Nephron progenitor cell (in vitro differentiated cells): ENCODE results near the gene EVC.

Experiments
- DNase-seq: peaks from one replicate; pipeline ENCODE4 v3.0.0; 2021
- H3K27ac Mint-ChIP-seq: 2 replicates; pipeline ENCODE4 v1.8.0; 2021; ENCODE audit warnings: mild to moderate bottlenecking, moderate library complexity, mixed read lengths
- H3K27me3 Mint-ChIP-seq: 2 replicates; pipeline ENCODE4 v1.8.0; 2021; ENCODE audit warnings: mild to moderate bottlenecking, low read depth, mixed read lengths; ENCODE audit not compliant: poor library complexity
- H3K36me3 Mint-ChIP-seq: 2 replicates; pipeline ENCODE4 v1.8.0; 2021; ENCODE audit warnings: low read depth, mixed read lengths
- H3K4me1 Mint-ChIP-seq: 2 replicates; pipeline ENCODE4 v1.8.0; 2021; ENCODE audit warnings: mixed read lengths
- H3K4me3 Mint-ChIP-seq: 2 replicates; pipeline ENCODE4 v1.8.0; 2021; ENCODE audit warnings: mild to moderate bottlenecking, moderate library complexity, mixed read lengths
- H3K9me3 Mint-ChIP-seq: 2 replicates; pipeline ENCODE4 v1.8.0; 2021; ENCODE audit warnings: mild to moderate bottlenecking, moderate library complexity, mixed read lengths
- CTCF ChIP-seq: fragments of 200-600 bp; sonication (generic); IDR thresholded peaks from 2 replicates; pipeline ENCODE4 v1.5.0; 2021; ENCODE audit warnings: antibody characterized with exemption

Gene EVC

GRCh38 chr4:5693871-5694270 is 17.1 kb upstream of the EVC start:
- H3K27ac Mint-ChIP-seq: no peak overlapping the region
- H3K27me3 Mint-ChIP-seq: no peaks in the 10 kb centered on the region
- H3K9me3 Mint-ChIP-seq: no peaks in the 10 kb centered on the region
- H3K36me3 Mint-ChIP-seq: peaks cover 52% of the 10 kb centered on the region
- no peaks in the 10 kb centered on the region for H3K4me1 Mint-ChIP-seq
- no peak for DNase-seq
- H3K4me3 Mint-ChIP-seq: no peak overlapping the region
- TF ChIP-seq CTCF: no peak

GRCh38 chr4:5696341-5696740 is 14.7 kb upstream of the EVC start:
- Mint-ChIP-seq H3K27me3 (no peaks in the 10 kb centered on the region), H3K27ac (peak overlapping the region; percentile 16), H3K36me3 (peaks cover 43% of the 10 kb centered on the region), H3K4me3 (no peak overlapping the region), H3K9me3 (no peaks in the 10 kb centered on the region), H3K4me1 (peaks cover 11% of the 10 kb centered on the region)
- no peak for TF ChIP-seq CTCF
- DNase-seq: no peak

GRCh38 chr4:5700459-5700858 is 10.5 kb upstream of the EVC start:
- no peak for DNase-seq
- Mint-ChIP-seq H3K4me3 (no peak overlapping the region), H3K4me1 (peaks cover 19% of the 10 kb centered on the region), H3K27ac (peak overlapping the region; percentile 10), H3K27me3 (no peaks in the 10 kb centered on the region), H3K36me3 (peaks cover 65% of the 10 kb centered on the region), H3K9me3 (peaks cover 21% of the 10 kb centered on the region)
- TF ChIP-seq CTCF: no peak

GRCh38 chr4:5701971-5702370 is 9.0 kb upstream of the EVC start:
- Mint-ChIP-seq H3K27ac (peak overlapping the region; percentile 6), H3K36me3 (peaks cover 69% of the 10 kb centered on the region)
- DNase-seq: no peak

GRCh38 chr4:5703831-5704230 is 7.2 kb upstream of the EVC start:
- no peak for DNase-seq
- H3K27me3 Mint-ChIP-seq: peaks cover 5% of the 10 kb centered on the region
- H3K27ac Mint-ChIP-seq: no peak overlapping the region
- H3K36me3 Mint-ChIP-seq: peaks cover 60% of the 10 kb centered on the region
- peaks cover 21% of the 10 kb centered on the region for H3K9me3 Mint-ChIP-seq
- H3K4me3 Mint-ChIP-seq: no peak overlapping the region
- H3K4me1 Mint-ChIP-seq: peaks cover 37% of the 10 kb centered on the region
- TF ChIP-seq CTCF: no peak

More at GRCh38 chr4:5701971-5702370, 9.0 kb upstream of the EVC start:
- no peak overlapping the region for H3K4me3 Mint-ChIP-seq
- H3K4me1 Mint-ChIP-seq: peaks cover 26% of the 10 kb centered on the region
- TF ChIP-seq CTCF: no peak
- no peaks in the 10 kb centered on the region for H3K27me3 Mint-ChIP-seq
- H3K9me3 Mint-ChIP-seq: peaks cover 21% of the 10 kb centered on the region

GRCh38 chr4:5704276-5704675 is 6.7 kb upstream of the EVC start:
- Mint-ChIP-seq H3K27me3 (peaks cover 5% of the 10 kb centered on the region), H3K4me1 (peaks cover 40% of the 10 kb centered on the region), H3K27ac (no peak overlapping the region), H3K9me3 (peaks cover 21% of the 10 kb centered on the region), H3K36me3 (peaks cover 58% of the 10 kb centered on the region), H3K4me3 (no peak overlapping the region)
- DNase-seq: no peak
- no peak for TF ChIP-seq CTCF
